Fibroblast of lung (primary cell): Measurements from ENCODE around the gene GRM4. TPM values are rescaled to one million over a fixed set of nuclear protein-coding genes. Genes with fewer than 3 reads are reported as not detected.

Experiments used
- DNase-seq, 2 donors: peaks; one replicate each; pipeline versions ENCODE4 v3.0.0 to v3.0.0-alpha.2; 2010; ENCODE audit warnings: low read depth in 2 of 2
- H2AFZ ChIP-seq: 2 replicates; pipeline ENCODE4 v1.5.1; 2012; ENCODE audit warnings: low read length, control low read depth, inconsistent platforms
- H3K27ac ChIP-seq: 2 replicates; pipeline ENCODE4 v1.5.1; 2011; ENCODE audit warnings: low read length, control low read depth; ENCODE audit not compliant: insufficient read depth
- H3K27me3 ChIP-seq: 2 replicates; pipeline ENCODE4 v1.5.1; 2011; ENCODE audit warnings: mild to moderate bottlenecking, low read length; ENCODE audit not compliant: control insufficient read depth, insufficient read depth
- H3K36me3 ChIP-seq: 2 replicates; pipeline ENCODE4 v1.5.1; 2011; ENCODE audit warnings: low read length; ENCODE audit not compliant: control insufficient read depth, insufficient read depth
- H3K4me1 ChIP-seq: 2 replicates; pipeline ENCODE4 v1.5.1; 2011; ENCODE audit warnings: low read length; ENCODE audit not compliant: control insufficient read depth, insufficient read depth; ENCODE audit errors: extremely low read depth
- H3K4me2 ChIP-seq: 2 replicates; pipeline ENCODE4 v1.5.1; 2011; ENCODE audit warnings: low read length, control low read depth; ENCODE audit not compliant: insufficient read depth; ENCODE audit errors: extremely low read depth
- H3K4me3 ChIP-seq, 4 experiments: fragments of 200-600 bp in 1 of 4; sonication (generic) in 1 of 4; replicated peaks in 1 of 4; 2 replicates each; pipeline ENCODE4 v1.5.1; 2011 to 2016; ENCODE audit warnings: low read length in 4 of 4, low read depth in 3 of 4, mild to moderate bottlenecking in 3 of 4, control low read depth in 2 of 4, inconsistent platforms in 1 of 4, mixed read lengths in 1 of 4; ENCODE audit not compliant: insufficient read depth in 1 of 4; ENCODE audit errors: control extremely low read depth in 1 of 4
- H3K79me2 ChIP-seq: 2 replicates; pipeline ENCODE4 v1.5.1; 2012; ENCODE audit warnings: mild to moderate bottlenecking, low read length, inconsistent platforms; ENCODE audit not compliant: control insufficient read depth, insufficient read depth
- H3K9ac ChIP-seq: 2 replicates; pipeline ENCODE4 v1.5.1; 2011; ENCODE audit warnings: mild to moderate bottlenecking, low read length, control low read depth; ENCODE audit not compliant: insufficient read depth
- H3K9me3 ChIP-seq: 2 replicates; pipeline ENCODE4 v1.5.1; 2012; ENCODE audit warnings: low read depth, low read length; ENCODE audit not compliant: control insufficient read depth, insufficient read depth
- H4K20me1 ChIP-seq: 2 replicates; pipeline ENCODE4 v1.5.1; 2011; ENCODE audit warnings: low read length; ENCODE audit not compliant: control insufficient read depth, insufficient read depth; ENCODE audit errors: extremely low read depth
- CTCF ChIP-seq, 2 donors: IDR thresholded peaks in 1 of 2; conservative IDR thresholded peaks in 1 of 2; 1 replicate in 1 of 2; 2 replicates in 1 of 2; pipeline ENCODE4 v1.5.1; 2011 to 2012; ENCODE audit warnings: low read length in 2 of 2, control low read depth in 1 of 2, inconsistent platforms in 1 of 2, low read depth in 1 of 2, mild to moderate bottlenecking in 1 of 2
- EZH2 ChIP-seq: IDR thresholded peaks from 2 replicates; pipeline ENCODE4 v1.5.1; 2012; ENCODE audit warnings: low read length, control low read depth, mild to moderate bottlenecking; ENCODE audit errors: missing control alignments
- polyA plus RNA-seq, 2 donors: library from polyadenylated mRNA; depleted of rRNA in 1 of 2; stranded (reverse) in 1 of 2; unstranded in 1 of 2; fragments of >200 nt; gene quantifications; 2 replicates each; pipeline ENCODE4 v1.2.1, GENCODE V29; 2011 to 2012; ENCODE audit warnings: missing spikeins in 1 of 2
- total RNA-seq: library from RNA; depleted of rRNA; stranded (reverse); fragments of >200 nt; gene quantifications from 2 replicates; pipeline ENCODE4 v1.2.1, GENCODE V29; 2014

Gene GRM4
- total and polyA plus RNA-seq, 2 donors (not counting 1 experiment from before 2014, with no cell fraction given), result under 0.01 TPM; not detected in 1

- Histone ChIP-seq H3K9ac (no peak overlapping the region), H3K36me3 (no peaks in the 10 kb centered on the region), H3K4me3 (no peak overlapping the region), H2AFZ (no peak overlapping the region), H3K4me2 (no peak overlapping the region), H3K27me3 (no peaks in the 10 kb centered on the region), H4K20me1 (no peaks in the 10 kb centered on the region), H3K27ac (no peak overlapping the region), H3K79me2 (no peaks in the 10 kb centered on the region), H3K9me3 (no peaks in the 10 kb centered on the region), H3K4me1 (no peaks in the 10 kb centered on the region)
- DNase-seq, result no peak
- TF ChIP-seq CTCF (conservative IDR thresholded peaks at IDR 0.05 in 1 of 2, IDR thresholded peaks at IDR 0.05 in 1 of 2; ENCODE audit: low read depth in 1 of 2, low read length in 2 of 2), result no peak
- no peak for TF ChIP-seq EZH2
These were observed 59.3 kb downstream of the GRM4 start for GRCh38 chr6:34086558-34086957.

DNA sequence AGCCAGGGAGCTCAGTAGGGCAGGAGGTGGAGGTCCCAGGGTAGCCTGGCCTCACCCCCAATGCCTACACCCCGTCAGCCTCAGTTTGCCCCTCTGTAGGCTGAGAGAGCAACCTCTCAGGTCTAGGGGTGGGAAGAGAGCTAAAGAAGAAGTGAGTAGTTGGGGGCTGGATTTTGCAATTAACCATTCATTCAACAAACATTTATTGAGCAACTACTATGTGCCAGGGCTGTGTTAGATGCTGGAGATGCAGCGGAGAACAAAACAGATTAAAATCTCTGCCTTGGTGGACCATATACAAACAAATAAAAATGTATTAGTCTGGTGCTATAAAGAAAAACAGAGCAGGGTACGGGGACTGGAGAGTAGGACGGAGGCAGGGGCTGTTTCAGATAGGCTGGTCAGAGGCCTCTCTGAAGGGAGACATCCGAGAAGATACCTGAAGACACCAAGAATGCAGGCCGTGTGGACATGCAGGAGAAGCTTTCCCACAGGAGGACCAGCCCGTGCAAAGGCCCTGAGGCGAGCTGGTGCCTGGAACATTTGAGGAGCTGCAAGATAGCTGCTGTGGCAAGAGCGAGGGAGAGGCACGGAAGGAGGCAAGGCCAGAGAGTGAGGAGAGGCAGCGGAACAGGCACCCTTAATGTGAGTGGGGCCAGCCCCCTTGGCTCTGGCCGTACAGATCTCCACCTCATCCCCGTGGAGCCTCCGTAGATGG lies 60.3 kb downstream of the GRM4 start:
- no peak for TF ChIP-seq EZH2
- TF ChIP-seq CTCF (conservative IDR thresholded peaks at IDR 0.05 in 1 of 2, IDR thresholded peaks at IDR 0.05 in 1 of 2; ENCODE audit: low read depth in 1 of 2, low read length in 2 of 2), result no peak

GRCh38 chr6:34084591-34085290 lies 61.1 kb downstream of the GRM4 start:
- Histone ChIP-seq H3K4me1 (no peaks in the 10 kb centered on the region), H3K9me3 (no peaks in the 10 kb centered on the region), H3K9ac (no peak overlapping the region), H4K20me1 (no peaks in the 10 kb centered on the region), H3K79me2 (no peaks in the 10 kb centered on the region), H2AFZ (no peak overlapping the region), H3K4me2 (no peak overlapping the region), H3K27ac (no peak overlapping the region), H3K4me3 (no peak overlapping the region), H3K36me3 (no peaks in the 10 kb centered on the region), H3K27me3 (no peaks in the 10 kb centered on the region)
- TF ChIP-seq CTCF (conservative IDR thresholded peaks at IDR 0.05 in 1 of 2, IDR thresholded peaks at IDR 0.05 in 1 of 2; ENCODE audit: low read depth in 1 of 2, low read length in 2 of 2) (no peak), EZH2 (no peak)
- no peak for DNase-seq

More for the DNA sequence above, 60.3 kb downstream of the GRM4 start:
- no peaks in the 10 kb centered on the region for H3K9me3 ChIP-seq
- no peaks in the 10 kb centered on the region for H4K20me1 ChIP-seq
- no peak overlapping the region for H2AFZ ChIP-seq
- H3K9ac ChIP-seq, result no peak overlapping the region
- DNase-seq, result no peak
- no peaks in the 10 kb centered on the region for H3K4me1 ChIP-seq
- no peak overlapping the region for H3K4me2 ChIP-seq
- no peak overlapping the region for H3K27ac ChIP-seq
- no peaks in the 10 kb centered on the region for H3K27me3 ChIP-seq
- H3K36me3 ChIP-seq, result no peaks in the 10 kb centered on the region
- no peaks in the 10 kb centered on the region for H3K79me2 ChIP-seq
- no peak overlapping the region for H3K4me3 ChIP-seq
